Measurements from ENCODE around the gene STKLD1. TPM values are rescaled to one million over a fixed set of nuclear protein-coding genes. Genes with fewer than 3 reads are reported as not detected.

Gene STKLD1
- total RNA-seq, 4 donors from 2014 or later: 0.94 TPM; not detected in 3

DNA sequence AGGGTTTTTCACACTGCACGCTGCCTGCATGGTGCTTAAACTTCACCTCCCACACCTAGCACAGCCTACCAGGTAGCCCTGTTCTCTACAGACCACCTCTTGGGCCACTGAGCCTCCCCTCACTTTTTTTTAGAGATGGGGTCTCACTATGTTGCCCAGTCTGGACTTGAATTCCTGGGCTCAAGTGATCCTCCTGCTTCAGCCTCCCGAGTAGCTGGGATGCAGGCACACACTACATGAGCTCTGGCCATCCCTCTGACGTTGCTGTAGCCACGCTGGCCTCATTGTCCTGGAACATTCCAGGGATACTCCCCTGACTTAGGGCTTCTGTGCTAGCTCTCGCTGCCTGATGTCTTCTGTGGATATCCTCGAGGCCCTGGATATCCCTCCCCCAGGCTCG, 76.4 kb downstream of the STKLD1 start:
- TF ChIP-seq, protein P1, sequence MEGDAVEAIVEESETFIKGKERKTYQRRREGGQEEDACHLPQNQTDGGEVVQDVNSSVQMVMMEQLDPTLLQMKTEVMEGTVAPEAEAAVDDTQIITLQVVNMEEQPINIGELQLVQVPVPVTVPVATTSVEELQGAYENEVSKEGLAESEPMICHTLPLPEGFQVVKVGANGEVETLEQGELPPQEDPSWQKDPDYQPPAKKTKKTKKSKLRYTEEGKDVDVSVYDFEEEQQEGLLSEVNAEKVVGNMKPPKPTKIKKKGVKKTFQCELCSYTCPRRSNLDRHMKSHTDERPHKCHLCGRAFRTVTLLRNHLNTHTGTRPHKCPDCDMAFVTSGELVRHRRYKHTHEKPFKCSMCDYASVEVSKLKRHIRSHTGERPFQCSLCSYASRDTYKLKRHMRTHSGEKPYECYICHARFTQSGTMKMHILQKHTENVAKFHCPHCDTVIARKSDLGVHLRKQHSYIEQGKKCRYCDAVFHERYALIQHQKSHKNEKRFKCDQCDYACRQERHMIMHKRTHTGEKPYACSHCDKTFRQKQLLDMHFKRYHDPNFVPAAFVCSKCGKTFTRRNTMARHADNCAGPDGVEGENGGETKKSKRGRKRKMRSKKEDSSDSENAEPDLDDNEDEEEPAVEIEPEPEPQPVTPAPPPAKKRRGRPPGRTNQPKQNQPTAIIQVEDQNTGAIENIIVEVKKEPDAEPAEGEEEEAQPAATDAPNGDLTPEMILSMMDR (IDR thresholded peaks at IDR 0.05): no peak
- TF ChIP-seq POLR2A (IDR thresholded peaks at IDR 0.05): no peak
- Histone ChIP-seq H3K27ac (no peak overlapping the region), H3K27me3 (no peaks in the 10 kb centered on the region), H3K4me1 (peaks cover 0 to 5% (median 0%) of the 10 kb centered on the region in 4 donors), H3K4me3 (no peak overlapping the region), H3K36me3 (no peaks in the 10 kb centered on the region), H3K9me3 (no peaks in the 10 kb centered on the region)
- no peak for DNase-seq

DNA sequence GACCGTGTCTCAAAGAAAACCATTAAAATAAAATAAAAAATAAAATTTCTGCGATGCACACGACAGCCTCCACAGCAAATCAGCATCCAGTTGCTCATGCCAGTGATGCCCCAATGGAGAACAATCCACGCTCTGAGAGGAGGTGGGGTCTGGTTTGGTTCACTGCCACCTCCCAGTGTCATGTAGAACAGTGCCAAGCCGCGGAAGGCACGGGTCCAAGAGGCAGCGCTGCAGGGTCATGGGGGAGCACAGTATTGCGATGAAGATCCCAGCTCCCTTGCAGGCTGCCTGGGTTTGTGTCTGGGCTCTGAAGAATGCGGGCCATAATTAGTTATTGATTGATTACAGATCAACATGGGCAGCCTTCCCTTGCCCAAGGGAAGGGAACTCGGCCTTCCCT, 77.5 kb downstream of the STKLD1 start:
- no peak overlapping the region for H3K4me3 ChIP-seq
- H3K27me3 ChIP-seq: no peaks in the 10 kb centered on the region
- H3K9me3 ChIP-seq: no peaks in the 10 kb centered on the region
- H3K36me3 ChIP-seq: no peaks in the 10 kb centered on the region
- H3K4me1 ChIP-seq: peaks cover 0 to 5% (median 0%) of the 10 kb centered on the region in 4 donors
- DNase-seq: no peak
- TF ChIP-seq, protein P1 (IDR thresholded peaks at IDR 0.05): no peak
- no peak for TF ChIP-seq POLR2A (IDR thresholded peaks at IDR 0.05)
- H3K27ac ChIP-seq: no peak overlapping the region

DNA sequence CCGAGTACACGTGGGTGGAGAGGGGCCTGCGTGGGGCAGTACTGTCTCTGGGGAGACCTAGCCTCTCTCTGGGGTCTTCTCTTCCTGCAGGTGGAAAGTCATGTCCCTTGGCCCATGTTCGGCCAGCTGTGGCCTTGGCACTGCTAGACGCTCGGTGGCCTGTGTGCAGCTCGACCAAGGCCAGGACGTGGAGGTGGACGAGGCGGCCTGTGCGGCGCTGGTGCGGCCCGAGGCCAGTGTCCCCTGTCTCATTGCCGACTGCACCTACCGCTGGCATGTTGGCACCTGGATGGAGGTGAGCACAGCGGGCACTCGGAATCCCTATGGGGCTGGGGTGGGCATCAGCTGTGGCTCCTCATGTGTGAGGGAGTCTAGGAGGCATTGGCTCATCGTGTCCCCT, 78.2 kb downstream of the STKLD1 start:
- no peak for DNase-seq
- H3K27me3 ChIP-seq: no peaks in the 10 kb centered on the region
- H3K9me3 ChIP-seq: no peaks in the 10 kb centered on the region
- TF ChIP-seq POLR2A (IDR thresholded peaks at IDR 0.05): no peak
- TF ChIP-seq, protein P1 (IDR thresholded peaks at IDR 0.05): no peak
- no peaks in the 10 kb centered on the region for H3K36me3 ChIP-seq
- H3K27ac ChIP-seq: no peak overlapping the region
- H3K4me3 ChIP-seq: no peak overlapping the region
- H3K4me1 ChIP-seq: peaks cover 0 to 11% (median 2%) of the 10 kb centered on the region in 4 donors

DNA sequence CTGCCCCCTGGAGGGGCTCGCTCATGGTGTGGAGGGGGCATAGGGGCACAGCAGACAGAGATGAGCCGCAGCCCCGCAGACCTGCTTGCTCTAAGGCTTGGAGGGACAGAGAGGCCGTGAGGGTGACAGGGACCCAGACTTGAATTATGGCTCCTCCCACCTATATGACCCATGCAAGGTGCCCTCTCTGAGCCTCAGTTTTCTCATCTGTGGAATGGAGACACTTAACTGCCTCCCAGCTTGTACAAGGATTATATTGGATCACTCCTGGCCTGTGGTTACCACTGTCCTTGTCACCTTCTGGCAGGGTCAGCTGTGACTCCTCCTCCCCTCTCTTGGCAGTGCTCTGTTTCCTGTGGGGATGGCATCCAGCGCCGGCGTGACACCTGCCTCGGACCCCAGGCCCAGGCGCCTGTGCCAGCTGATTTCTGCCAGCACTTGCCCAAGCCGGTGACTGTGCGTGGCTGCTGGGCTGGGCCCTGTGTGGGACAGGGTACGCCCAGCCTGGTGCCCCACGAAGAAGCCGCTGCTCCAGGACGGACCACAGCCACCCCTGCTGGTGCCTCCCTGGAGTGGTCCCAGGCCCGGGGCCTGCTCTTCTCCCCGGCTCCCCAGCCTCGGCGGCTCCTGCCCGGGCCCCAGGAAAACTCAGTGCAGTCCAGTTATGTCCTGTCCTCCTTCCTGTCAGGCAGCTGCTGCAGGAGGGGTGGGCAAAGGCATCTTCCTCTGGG, 78.9 kb downstream of the STKLD1 start:
- DNase-seq: no peak
- Histone ChIP-seq H3K27me3 (no peaks in the 10 kb centered on the region), H3K27ac (no peak overlapping the region), H3K36me3 (no peaks in the 10 kb centered on the region), H3K4me1 (peaks cover 0 to 9% (median 3%) of the 10 kb centered on the region in 4 donors), H3K4me3 (no peak overlapping the region), H3K9me3 (no peaks in the 10 kb centered on the region)
- TF ChIP-seq, protein P1 (IDR thresholded peaks at IDR 0.05): no peak
- TF ChIP-seq POLR2A (IDR thresholded peaks at IDR 0.05): no peak

Small RNA genes within 50 kb of the gene (small RNA-seq; reads per million reads assigned to genes)
- gene RF00019 (0 reads per million in 2 donors), gene SNORD24 (0 reads per million in 2 donors), gene SNORD36A (0 reads per million in 2 donors), gene SNORD36B (0 reads per million in 2 donors), gene SNORD36C (0 reads per million in 2 donors)

Other genes starting within 250 kb of the STKLD1 start
- 10 to 100 TPM in 3 of 4 donors, 1 to 10 TPM in 1; 7.0 to 49.5 (median 14.1) TPM for gene GBGT1, start 212.5 kb upstream of the STKLD1 start, total RNA-seq
- not detected for gene OBP2B, start 167.1 kb upstream of the STKLD1 start, total RNA-seq
- 100 to 1,000 TPM in 2 of 4 donors, 10 to 100 TPM in 2; 43.7 to 283 (median 148) TPM for gene ABO, start 101.2 kb upstream of the STKLD1 start, total RNA-seq
- gene SURF6, start 40.2 kb upstream of the STKLD1 start, total RNA-seq: 10 to 100 TPM; 16.1 to 41.2 (median 26.8) TPM
- gene MED22, start 28.2 kb upstream of the STKLD1 start, total RNA-seq: 10 to 100 TPM; 23.5 to 42.1 (median 31.2) TPM
- gene RPL7A, start 28.1 kb upstream of the STKLD1 start, total RNA-seq: 1,000 to 10,000 TPM in 1 of 4 donors, 100 to 1,000 TPM in 3; 708 to 1,565 (median 870) TPM
- gene SURF1, start 19.9 kb upstream of the STKLD1 start, total RNA-seq: 10 to 100 TPM; 41.2 to 75.1 (median 53.4) TPM
- 10 to 100 TPM in 3 of 4 donors, 1 to 10 TPM in 1; 5.4 to 18.9 (median 15.3) TPM for gene SURF2, start 19.8 kb upstream of the STKLD1 start, total RNA-seq
- gene SURF4, start 306 bp upstream of the STKLD1 start, total RNA-seq: 100 to 1,000 TPM in 3 of 4 donors, 10 to 100 TPM in 1; 56.9 to 281 (median 225) TPM
- 10 to 100 TPM; 15.6 to 37.1 (median 19.4) TPM for gene REXO4, start 41.6 kb downstream of the STKLD1 start, total RNA-seq
- 10 to 100 TPM in 1 of 4 donors, 1 to 10 TPM in 3; 4.4 to 13.2 (median 5.7) TPM for gene ADAMTS13, start 46.0 kb downstream of the STKLD1 start, total RNA-seq
- gene CACFD1, start 83.6 kb downstream of the STKLD1 start, total RNA-seq: 10 to 100 TPM; 13.2 to 68.5 (median 54.4) TPM
- 10 to 100 TPM in 1 of 4 donors, 1 to 10 TPM in 2, under 1 TPM in 1; 0.95 to 10.7 (median 2.2) TPM for gene SLC2A6, start 102.7 kb downstream of the STKLD1 start, total RNA-seq
- not detected for gene MYMK, start 148.6 kb downstream of the STKLD1 start, total RNA-seq
- gene ADAMTSL2, start 158.3 kb downstream of the STKLD1 start, total RNA-seq: 10 to 100 TPM in 1 of 4 donors, 1 to 10 TPM in 2, under 1 TPM in 1; 0.40 to 14.0 (median 1.8) TPM
- not detected for gene FAM163B, start 233.0 kb downstream of the STKLD1 start, total RNA-seq